OCI-LY3 (cell line): ENCODE data around the gene GNGT2.
"Not testable (repeated sequence)": the region's sequence is repeated elsewhere in the genome, so short reads cannot be mapped to it uniquely, and the experiment has no call there.

ENCODE experiments used
- H2AFZ ChIP-seq: fragments of 200-600, 300-600 bp; shearing (Covaris generic); 2 replicates; pipeline ENCODE4 v1.6.0; 2014; ENCODE audit warnings: antibody characterized with exemption, low read depth, low read length
- H3K27ac ChIP-seq: fragments of 200-600, 300-600 bp; sonication (generic); 2 replicates; pipeline ENCODE4 v1.5.1; 2014; ENCODE audit warnings: mild to moderate bottlenecking, low read length, moderate library complexity, mixed read lengths
- H3K27me3 ChIP-seq: fragments of 200-600, 300-600 bp; sonication (generic); 2 replicates; pipeline ENCODE4 v1.6.1; 2014; ENCODE audit warnings: low read depth, low read length, mixed read lengths
- H3K36me3 ChIP-seq: fragments of 200-600, 300-600 bp; sonication (generic); replicated peaks from 2 replicates; pipeline ENCODE3; 2014; ENCODE audit warnings: low read depth, low read length, mixed read lengths
- H3K4me1 ChIP-seq: fragments of 300-600, 200-600 bp; sonication (generic); 2 replicates; pipeline ENCODE4 v1.6.1; 2014; ENCODE audit warnings: low read length, mixed read lengths
- H3K4me2 ChIP-seq: fragments of 200-600, 300-600 bp; sonication (generic); 2 replicates; pipeline ENCODE4 v1.6.1; 2014; ENCODE audit warnings: low read length, mixed read lengths
- H3K4me3 ChIP-seq: fragments of 300-600, 200-600 bp; sonication (generic); 2 replicates; pipeline ENCODE4 v1.5.1; 2014; ENCODE audit warnings: antibody characterized with exemption, mild to moderate bottlenecking, low read length, moderate library complexity
- H3K79me2 ChIP-seq: fragments of 300-600, 200-600 bp; shearing (Covaris generic); 2 replicates; pipeline ENCODE4 v1.6.1; 2014; ENCODE audit warnings: mild to moderate bottlenecking, low read length, mixed read lengths
- H3K9ac ChIP-seq: fragments of 300-600, 200-600 bp; shearing (Covaris generic); 2 replicates; pipeline ENCODE4 v1.6.0; 2014; ENCODE audit warnings: mild to moderate bottlenecking, low read length, moderate library complexity
- H3K9me3 ChIP-seq: fragments of 200-600, 300-600 bp; shearing (Covaris generic); 2 replicates; pipeline ENCODE4 v1.6.1; 2014; ENCODE audit warnings: low read length, mixed read lengths; ENCODE audit not compliant: insufficient read depth
- H4K20me1 ChIP-seq: fragments of 200-600, 300-600 bp; sonication (generic); 2 replicates; pipeline ENCODE4 v1.6.1; 2016; ENCODE audit warnings: low read length, mixed read lengths; ENCODE audit not compliant: insufficient read depth
- CTCF ChIP-seq: fragments of 200-600, 300-600 bp; sonication (generic); IDR thresholded peaks from 2 replicates; pipeline ENCODE4 v1.5.1; 2014; ENCODE audit warnings: antibody characterized with exemption, low read length, low read depth
- EZH2phosphoT487 ChIP-seq: fragments of 200-600 bp; shearing (Covaris generic); IDR thresholded peaks from 2 replicates; pipeline ENCODE4 v1.6.1; 2018; ENCODE audit warnings: antibody characterized with exemption, mixed run types, low read depth

The GNGT2 gene

GRCh38 chr17:49191917-49192741 lies 18.2 kb downstream of the GNGT2 start:
- H3K9ac ChIP-seq, result peak overlapping the region; percentile 97
- H4K20me1 ChIP-seq, result no peaks in the 10 kb centered on the region
- H3K27ac ChIP-seq, result peak overlapping the region; percentile 95
- H2AFZ ChIP-seq, result peak overlapping the region; percentile 74
- TF ChIP-seq EZH2phosphoT487 (no peak), CTCF (peak; percentile 58)
- H3K4me1 ChIP-seq, result peaks cover 17% of the 10 kb centered on the region
- no peaks in the 10 kb centered on the region for H3K79me2 ChIP-seq
- peak overlapping the region; percentile 74 for H3K4me2 ChIP-seq
- no peaks in the 10 kb centered on the region for H3K9me3 ChIP-seq
- no peaks in the 10 kb centered on the region for H3K36me3 ChIP-seq
- no peaks in the 10 kb centered on the region for H3K27me3 ChIP-seq
- H3K4me3 ChIP-seq, result peak overlapping the region; percentile 90

- peak overlapping the region; percentile 74 for H3K4me2 ChIP-seq
- H3K9ac ChIP-seq, result peak overlapping the region; percentile 97
- no peaks in the 10 kb centered on the region for H3K27me3 ChIP-seq
- TF ChIP-seq EZH2phosphoT487, result no peak
- no peak for TF ChIP-seq CTCF
- no peaks in the 10 kb centered on the region for H3K36me3 ChIP-seq
- H4K20me1 ChIP-seq, result no peaks in the 10 kb centered on the region
- H2AFZ ChIP-seq, result peak overlapping the region; percentile 74
- peak overlapping the region; percentile 90 for H3K4me3 ChIP-seq
- peak overlapping the region; percentile 95 for H3K27ac ChIP-seq
- H3K4me1 ChIP-seq, result peaks cover 17% of the 10 kb centered on the region
- no peaks in the 10 kb centered on the region for H3K9me3 ChIP-seq
- no peaks in the 10 kb centered on the region for H3K79me2 ChIP-seq
Measured at GRCh38 chr17:49191409-49191916, 18.9 kb downstream of the GNGT2 start.

- 0 out of 2 replicates have a peak overlapping the region, but pooled peaks have one; percentile 9 for H3K4me3 ChIP-seq
- no peaks in the 10 kb centered on the region for H4K20me1 ChIP-seq
- no peak overlapping the region for H2AFZ ChIP-seq
- H3K4me1 ChIP-seq, result peaks cover 17% of the 10 kb centered on the region
- no peak overlapping the region for H3K27ac ChIP-seq
- no peaks in the 10 kb centered on the region for H3K79me2 ChIP-seq
- H3K27me3 ChIP-seq, result no peaks in the 10 kb centered on the region
- peak overlapping the region; percentile 97; the same call in 1 of the 2 replicates for H3K9ac ChIP-seq
- no peaks in the 10 kb centered on the region for H3K9me3 ChIP-seq
- no peaks in the 10 kb centered on the region for H3K36me3 ChIP-seq
- TF ChIP-seq EZH2phosphoT487 (no peak), CTCF (no peak)
- H3K4me2 ChIP-seq, result peak overlapping the region; percentile 23; the same call in 1 of the 2 replicates
Measured at GRCh38 chr17:49190932-49191331, 19.4 kb downstream of the GNGT2 start.

- H3K9ac ChIP-seq, result no peak overlapping the region
- H3K9me3 ChIP-seq, result no peaks in the 10 kb centered on the region
- H3K4me3 ChIP-seq, result no peak overlapping the region
- TF ChIP-seq EZH2phosphoT487 (no peak), CTCF (no peak)
- H3K79me2 ChIP-seq, result no peaks in the 10 kb centered on the region
- peaks cover 4% of the 10 kb centered on the region; the same call in 1 of the 2 replicates for H3K4me1 ChIP-seq
- no peaks in the 10 kb centered on the region for H3K27me3 ChIP-seq
- no peak overlapping the region for H2AFZ ChIP-seq
- H3K4me2 ChIP-seq, result no peak overlapping the region
- no peaks in the 10 kb centered on the region for H3K36me3 ChIP-seq
- H4K20me1 ChIP-seq, result no peaks in the 10 kb centered on the region
- no peak overlapping the region for H3K27ac ChIP-seq
Measured at GRCh38 chr17:49187301-49187700, 23.1 kb downstream of the GNGT2 start.

- H3K79me2 ChIP-seq, H4K20me1 ChIP-seq, H3K4me2 ChIP-seq, H3K4me1 ChIP-seq, H3K36me3 ChIP-seq, H3K9me3 ChIP-seq, H2AFZ ChIP-seq, H3K27ac ChIP-seq, H3K9ac ChIP-seq, H3K4me3 ChIP-seq, H3K27me3 ChIP-seq: not testable (repeated sequence)
Measured at GRCh38 chr17:49185381-49185780, 25.0 kb downstream of the GNGT2 start.

GRCh38 chr17:49184522-49184921 lies 25.9 kb downstream of the GNGT2 start:
- H3K36me3 ChIP-seq, H3K27me3 ChIP-seq, H2AFZ ChIP-seq, H3K27ac ChIP-seq, H4K20me1 ChIP-seq, H3K4me2 ChIP-seq, H3K4me3 ChIP-seq, H3K79me2 ChIP-seq, H3K9ac ChIP-seq, H3K9me3 ChIP-seq, H3K4me1 ChIP-seq: not testable (repeated sequence)
